ENCODE data around the gene OR51M1.

DNA sequence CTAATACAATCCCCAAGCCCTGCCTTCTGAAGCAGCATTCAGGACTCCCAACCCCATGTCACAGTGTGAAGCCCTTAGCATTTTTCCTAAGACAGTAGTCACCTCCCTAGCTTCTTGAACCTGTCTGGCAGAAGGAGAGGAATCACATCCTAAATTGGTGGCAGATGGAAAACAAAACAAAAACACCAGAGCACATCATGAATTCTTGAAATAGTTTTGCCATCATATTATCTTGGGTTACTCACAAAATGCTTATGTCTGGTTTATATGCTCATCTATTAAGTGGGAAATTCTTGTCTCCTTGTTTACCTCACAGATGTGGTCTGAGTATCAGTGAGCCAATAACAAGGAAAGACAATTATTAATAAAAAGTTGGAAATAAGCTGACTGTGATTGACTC lies 15.3 kb downstream of the OR51M1 start:
- TF ChIP-seq, protein P1, sequence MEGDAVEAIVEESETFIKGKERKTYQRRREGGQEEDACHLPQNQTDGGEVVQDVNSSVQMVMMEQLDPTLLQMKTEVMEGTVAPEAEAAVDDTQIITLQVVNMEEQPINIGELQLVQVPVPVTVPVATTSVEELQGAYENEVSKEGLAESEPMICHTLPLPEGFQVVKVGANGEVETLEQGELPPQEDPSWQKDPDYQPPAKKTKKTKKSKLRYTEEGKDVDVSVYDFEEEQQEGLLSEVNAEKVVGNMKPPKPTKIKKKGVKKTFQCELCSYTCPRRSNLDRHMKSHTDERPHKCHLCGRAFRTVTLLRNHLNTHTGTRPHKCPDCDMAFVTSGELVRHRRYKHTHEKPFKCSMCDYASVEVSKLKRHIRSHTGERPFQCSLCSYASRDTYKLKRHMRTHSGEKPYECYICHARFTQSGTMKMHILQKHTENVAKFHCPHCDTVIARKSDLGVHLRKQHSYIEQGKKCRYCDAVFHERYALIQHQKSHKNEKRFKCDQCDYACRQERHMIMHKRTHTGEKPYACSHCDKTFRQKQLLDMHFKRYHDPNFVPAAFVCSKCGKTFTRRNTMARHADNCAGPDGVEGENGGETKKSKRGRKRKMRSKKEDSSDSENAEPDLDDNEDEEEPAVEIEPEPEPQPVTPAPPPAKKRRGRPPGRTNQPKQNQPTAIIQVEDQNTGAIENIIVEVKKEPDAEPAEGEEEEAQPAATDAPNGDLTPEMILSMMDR (conservative IDR thresholded peaks at IDR 0.05) = no peak
- no peak for TF ChIP-seq EZH2 (IDR thresholded peaks at IDR 0.05; ENCODE audit: low read depth)
